H9 (cell line): ENCODE measurements around the gene ALDH1L1. TPM values are rescaled to one million over a fixed set of nuclear protein-coding genes. Genes with fewer than 3 reads are reported as not detected.

ENCODE experiments used
- DNase-seq: peaks from one replicate; pipeline ENCODE4 v3.0.0-alpha.2; 2017
- H2AFZ ChIP-seq: one replicate; pipeline ENCODE4 v1.6.1; 2013; ENCODE audit warnings: mild to moderate bottlenecking, low read length, control low read depth, moderate library complexity
- H2AK5ac ChIP-seq: 2 replicates; pipeline ENCODE4 v1.6.1; 2013; ENCODE audit warnings: low read length, control low read depth, mixed read lengths; ENCODE audit not compliant: insufficient read length
- H2BK120ac ChIP-seq: one replicate; pipeline ENCODE4 v1.6.1; 2013; ENCODE audit warnings: low read depth, mild to moderate bottlenecking, low read length, control low read depth, inconsistent platforms; ENCODE audit not compliant: poor library complexity, severe bottlenecking
- H2BK12ac ChIP-seq: 2 replicates; pipeline ENCODE4 v1.6.1; 2013; ENCODE audit warnings: low read length, control low read depth, mixed read lengths, low read depth; ENCODE audit not compliant: insufficient read length
- H2BK15ac ChIP-seq: 2 replicates; pipeline ENCODE4 v1.6.1; 2013; ENCODE audit warnings: low read depth, low read length, control low read depth
- H2BK20ac ChIP-seq: one replicate; pipeline ENCODE4 v1.6.1; 2013; ENCODE audit warnings: low read depth, mild to moderate bottlenecking, low read length, control low read depth, inconsistent platforms; ENCODE audit not compliant: poor library complexity, severe bottlenecking
- H2BK5ac ChIP-seq: 2 replicates; pipeline ENCODE4 v1.6.1; 2013; ENCODE audit warnings: low read length, control low read depth, mixed read lengths; ENCODE audit not compliant: insufficient read length
- H3K14ac ChIP-seq: 2 replicates; pipeline ENCODE4 v1.6.1; 2013; ENCODE audit warnings: low read length, control low read depth; ENCODE audit not compliant: insufficient read depth
- H3K18ac ChIP-seq: 2 replicates; pipeline ENCODE4 v1.6.1; 2013; ENCODE audit warnings: low read depth, mild to moderate bottlenecking, mixed read lengths, low read length, control low read depth; ENCODE audit not compliant: insufficient read length
- H3K23ac ChIP-seq: 2 replicates; pipeline ENCODE4 v1.6.1; 2013; ENCODE audit warnings: low read length, control low read depth, mixed read lengths, low read depth; ENCODE audit not compliant: insufficient read length
- H3K23me2 ChIP-seq: 2 replicates; pipeline ENCODE4 v1.6.1; 2013; ENCODE audit warnings: low read depth, mild to moderate bottlenecking, mixed read lengths, low read length, control low read depth; ENCODE audit not compliant: insufficient read length, poor library complexity, severe bottlenecking
- H3K27ac ChIP-seq: 2 replicates; pipeline ENCODE4 v1.5.1; 2013; ENCODE audit warnings: low read length, control low read depth, mixed read lengths, low read depth; ENCODE audit not compliant: insufficient read length
- H3K27me3 ChIP-seq: 2 replicates; pipeline ENCODE4 v1.6.1; 2013; ENCODE audit warnings: low read length, control low read depth, inconsistent platforms; ENCODE audit not compliant: insufficient read depth
- H3K4ac ChIP-seq: 2 replicates; pipeline ENCODE4 v1.6.1; 2013; ENCODE audit warnings: low read depth, mild to moderate bottlenecking, control low read depth, inconsistent platforms, low read length, moderate library complexity
- H3K4me1 ChIP-seq: 2 replicates; pipeline ENCODE4 v1.6.1; 2013; ENCODE audit warnings: low read length, control low read depth, inconsistent platforms; ENCODE audit not compliant: insufficient read depth
- H3K4me2 ChIP-seq: 2 replicates; pipeline ENCODE4 v1.6.1; 2013; ENCODE audit warnings: low read length, control low read depth, mixed read lengths; ENCODE audit not compliant: insufficient read length, insufficient read depth
- H3K56ac ChIP-seq: 2 replicates; pipeline ENCODE4 v1.6.1; 2013; ENCODE audit warnings: low read depth, mild to moderate bottlenecking, mixed read lengths, low read length, control low read depth; ENCODE audit not compliant: insufficient read length
- H3K79me1 ChIP-seq: 2 replicates; pipeline ENCODE4 v1.6.1; 2013; ENCODE audit warnings: low read depth, mild to moderate bottlenecking, moderate library complexity, low read length, control low read depth, inconsistent platforms; ENCODE audit not compliant: insufficient read depth, poor library complexity, severe bottlenecking
- H3K79me2 ChIP-seq: 2 replicates; pipeline ENCODE4 v1.6.1; 2013; ENCODE audit warnings: low read length, control low read depth, inconsistent platforms; ENCODE audit not compliant: insufficient read depth
- H3K9ac ChIP-seq: 2 replicates; pipeline ENCODE4 v1.6.1; 2013; ENCODE audit warnings: low read length, control low read depth, mixed read lengths; ENCODE audit not compliant: insufficient read length; ENCODE audit errors: extremely low read depth
- H3K9me3 ChIP-seq: one replicate; pipeline ENCODE4 v1.6.1; 2013; ENCODE audit warnings: low read depth, low read length, inconsistent platforms; ENCODE audit not compliant: control insufficient read depth
- H3T11ph ChIP-seq: one replicate; pipeline ENCODE4 v1.6.1; 2013; ENCODE audit warnings: mild to moderate bottlenecking, low read length, control low read depth, inconsistent platforms
- H4K20me1 ChIP-seq: one replicate; pipeline ENCODE4 v1.6.1; 2013; ENCODE audit not compliant: control insufficient read depth, insufficient read length, insufficient read depth
- H4K5ac ChIP-seq: 2 replicates; pipeline ENCODE4 v1.6.1; 2013; ENCODE audit warnings: low read depth, mild to moderate bottlenecking, mixed read lengths, low read length, control low read depth; ENCODE audit not compliant: insufficient read length
- H4K8ac ChIP-seq: replicated peaks from 2 replicates; pipeline ENCODE4 v1.6.1; 2013; ENCODE audit warnings: low read length, control low read depth, mixed read lengths, low read depth; ENCODE audit not compliant: insufficient read length
- H4K91ac ChIP-seq: 2 replicates; pipeline ENCODE4 v1.6.1; 2013; ENCODE audit warnings: low read depth, mild to moderate bottlenecking, moderate library complexity, mixed read lengths, low read length, control low read depth; ENCODE audit not compliant: insufficient read length
- H3K27ac Mint-ChIP-seq, 3 experiments: 2 replicates in 2 of 3; 3 replicates in 1 of 3; pipeline ENCODE4 v1.8.0; 2020 to 2021; ENCODE audit warnings: mixed read lengths in 3 of 3, mild to moderate bottlenecking in 1 of 3, moderate library complexity in 1 of 3
- H3K27me3 Mint-ChIP-seq: 2 replicates; pipeline ENCODE4 v1.8.0; 2021; ENCODE audit warnings: low read depth, mild to moderate bottlenecking, moderate library complexity, mixed read lengths
- H3K36me3 Mint-ChIP-seq, 3 experiments: 2 replicates in 2 of 3; 3 replicates in 1 of 3; pipeline ENCODE4 v1.8.0; 2020 to 2021; ENCODE audit warnings: low read depth in 3 of 3, mixed read lengths in 3 of 3; ENCODE audit not compliant: insufficient read depth in 1 of 3
- H3K4me1 Mint-ChIP-seq, 2 experiments: 2 replicates each; pipeline ENCODE4 v1.8.0; 2020; ENCODE audit warnings: mixed read lengths in 2 of 2
- H3K4me3 Mint-ChIP-seq, 2 experiments: 2 replicates in 1 of 2; 3 replicates in 1 of 2; pipeline ENCODE4 v1.8.0; 2020 to 2021; ENCODE audit warnings: mild to moderate bottlenecking in 2 of 2, mixed read lengths in 2 of 2, moderate library complexity in 1 of 2
- H3K9me3 Mint-ChIP-seq, 2 experiments: 2 replicates in 1 of 2; 3 replicates in 1 of 2; pipeline ENCODE4 v1.8.0; 2020; ENCODE audit warnings: mild to moderate bottlenecking in 2 of 2, mixed read lengths in 2 of 2, moderate library complexity in 1 of 2
- WGBS: extraction: QIAGEN DNeasy Blood & Tissue Kit; methylation state at CpG from one replicate; pipeline ENCODE4 v1.1.7; 2013; ENCODE audit warnings: missing lambda C conversion rate, low lambda C conversion rate, mixed read lengths; ENCODE audit not compliant: insufficient read length; ENCODE audit errors: extremely low coverage; 5-methylcytosine and 5-hydroxymethylcytosine counted together
- total RNA-seq: library from RNA; stranded (reverse); gene quantifications from 2 replicates; pipeline ENCODE4 v1.2.1, GENCODE V29; 2021
- TF ChIP-seq, protein P1 (sequence below): fragments of 200-600 bp; sonication (generic); conservative IDR thresholded peaks from 3 replicates; pipeline ENCODE4 v1.8.0; 2021; ENCODE audit warnings: antibody characterized with exemption, mild to moderate bottlenecking

Gene ALDH1L1
- total RNA-seq, 1 experiment from 2014 or later: 0.90 TPM

DNA sequence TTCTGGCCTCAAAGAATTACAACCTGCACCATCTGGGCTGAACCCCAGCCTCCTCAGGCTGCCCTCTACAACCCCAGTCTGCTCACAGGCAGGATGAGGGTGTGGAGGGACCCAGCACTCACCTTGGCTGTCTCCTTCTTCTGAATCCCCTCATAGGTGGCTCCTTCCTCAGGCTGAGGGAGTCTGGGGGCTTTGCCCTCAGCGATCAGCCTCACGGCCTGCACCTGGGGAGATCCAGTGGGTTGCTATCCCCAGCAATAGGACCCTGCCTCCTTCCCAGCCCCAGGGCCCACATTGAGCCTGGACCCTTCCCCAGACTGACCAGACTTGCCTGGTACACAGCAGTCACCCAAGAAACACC is 25.1 kb downstream of the ALDH1L1 start:
- Mint-ChIP-seq H3K27me3 (peaks cover 9% of the 10 kb centered on the region), H3K4me1 (0 out of 4 replicates have a peak, but pooled peaks cover 0 to 6% of the 10 kb centered on the region in 2 experiments), H3K36me3 (peaks cover 0 to 5% (median 2%) of the 10 kb centered on the region in 3 experiments; a peak in 2 of 7 replicates), H3K4me3 (no peak overlapping the region), H3K9me3 (no peaks in the 10 kb centered on the region; a peak in 1 of 5 replicates), H3K27ac (peak overlapping the region in 1 of 3 experiments; percentile 94; a peak in 2 of 7 replicates)
- Histone ChIP-seq H2BK12ac (no peak overlapping the region), H2BK120ac (no peak overlapping the region), H4K20me1 (no peaks in the 10 kb centered on the region), H2AFZ (no peak overlapping the region), H4K91ac (no peak overlapping the region), H2BK20ac (no peak overlapping the region), H3K4me1 (no peaks in the 10 kb centered on the region), H3K9me3 (no peaks in the 10 kb centered on the region), H2BK5ac (no peak overlapping the region), H3K4me2 (no peak overlapping the region), H3K4ac (no peak overlapping the region), H3K9ac (no peak overlapping the region), H2BK15ac (no peak overlapping the region), H3K18ac (no peak overlapping the region), H3K14ac (no peak overlapping the region), H4K8ac (no peak overlapping the region), H3K23me2 (no peaks in the 10 kb centered on the region), H3K56ac (no peak overlapping the region), H3K23ac (no peak overlapping the region), H2AK5ac (no peak overlapping the region), H3T11ph (no peak overlapping the region), H3K27ac (no peak overlapping the region), H3K27me3 (no peaks in the 10 kb centered on the region), H3K79me1 (no peaks in the 10 kb centered on the region), H4K5ac (no peak overlapping the region), H3K79me2 (no peaks in the 10 kb centered on the region)
- WGBS: no CpG with 5 or more reads among the region's 2 CpGs
- TF ChIP-seq, protein P1, sequence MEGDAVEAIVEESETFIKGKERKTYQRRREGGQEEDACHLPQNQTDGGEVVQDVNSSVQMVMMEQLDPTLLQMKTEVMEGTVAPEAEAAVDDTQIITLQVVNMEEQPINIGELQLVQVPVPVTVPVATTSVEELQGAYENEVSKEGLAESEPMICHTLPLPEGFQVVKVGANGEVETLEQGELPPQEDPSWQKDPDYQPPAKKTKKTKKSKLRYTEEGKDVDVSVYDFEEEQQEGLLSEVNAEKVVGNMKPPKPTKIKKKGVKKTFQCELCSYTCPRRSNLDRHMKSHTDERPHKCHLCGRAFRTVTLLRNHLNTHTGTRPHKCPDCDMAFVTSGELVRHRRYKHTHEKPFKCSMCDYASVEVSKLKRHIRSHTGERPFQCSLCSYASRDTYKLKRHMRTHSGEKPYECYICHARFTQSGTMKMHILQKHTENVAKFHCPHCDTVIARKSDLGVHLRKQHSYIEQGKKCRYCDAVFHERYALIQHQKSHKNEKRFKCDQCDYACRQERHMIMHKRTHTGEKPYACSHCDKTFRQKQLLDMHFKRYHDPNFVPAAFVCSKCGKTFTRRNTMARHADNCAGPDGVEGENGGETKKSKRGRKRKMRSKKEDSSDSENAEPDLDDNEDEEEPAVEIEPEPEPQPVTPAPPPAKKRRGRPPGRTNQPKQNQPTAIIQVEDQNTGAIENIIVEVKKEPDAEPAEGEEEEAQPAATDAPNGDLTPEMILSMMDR: no peak
- DNase-seq: no peak
